SH-SY5Y (cell line): ENCODE measurements around the gene G3BP2.

ENCODE experiments used
- GATA2 ChIP-seq: IDR thresholded peaks from 2 replicates; pipeline ENCODE4 v1.6.1; 2011; ENCODE audit warnings: mild to moderate bottlenecking, low read depth, low read length
- GATA3 ChIP-seq: IDR thresholded peaks from 2 replicates; pipeline ENCODE4 v1.6.1; 2011; ENCODE audit warnings: low read depth, mild to moderate bottlenecking, low read length, moderate library complexity

Gene G3BP2

DNA sequence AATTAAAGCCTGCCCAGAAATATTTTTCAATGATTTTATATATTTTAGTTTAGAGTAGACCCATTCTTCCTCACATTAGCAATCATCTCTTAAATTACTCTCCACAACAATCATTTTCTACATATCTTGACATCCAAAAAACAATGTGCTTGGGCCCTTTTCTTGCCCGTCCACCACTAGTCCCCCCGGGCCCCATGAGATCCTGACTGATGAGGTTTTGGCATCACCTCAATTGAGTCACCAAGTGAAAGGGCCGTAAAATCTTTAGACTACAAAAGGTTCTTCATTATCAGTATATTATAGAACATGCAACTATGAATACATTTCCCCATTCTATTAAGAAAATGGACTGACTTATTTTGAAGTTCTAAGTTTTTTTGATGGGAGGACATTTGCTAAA is 38.9 kb downstream of the G3BP2 start:
- TF ChIP-seq GATA2 (no peak), GATA3 (no peak)

GRCh38 chr4:75633846-75634245 is 39.4 kb downstream of the G3BP2 start:
- TF ChIP-seq GATA2 = no peak
- no peak for TF ChIP-seq GATA3

GRCh38 chr4:75630937-75631329 is 42.3 kb downstream of the G3BP2 start:
- TF ChIP-seq GATA2 (no peak), GATA3 (no peak)

DNA sequence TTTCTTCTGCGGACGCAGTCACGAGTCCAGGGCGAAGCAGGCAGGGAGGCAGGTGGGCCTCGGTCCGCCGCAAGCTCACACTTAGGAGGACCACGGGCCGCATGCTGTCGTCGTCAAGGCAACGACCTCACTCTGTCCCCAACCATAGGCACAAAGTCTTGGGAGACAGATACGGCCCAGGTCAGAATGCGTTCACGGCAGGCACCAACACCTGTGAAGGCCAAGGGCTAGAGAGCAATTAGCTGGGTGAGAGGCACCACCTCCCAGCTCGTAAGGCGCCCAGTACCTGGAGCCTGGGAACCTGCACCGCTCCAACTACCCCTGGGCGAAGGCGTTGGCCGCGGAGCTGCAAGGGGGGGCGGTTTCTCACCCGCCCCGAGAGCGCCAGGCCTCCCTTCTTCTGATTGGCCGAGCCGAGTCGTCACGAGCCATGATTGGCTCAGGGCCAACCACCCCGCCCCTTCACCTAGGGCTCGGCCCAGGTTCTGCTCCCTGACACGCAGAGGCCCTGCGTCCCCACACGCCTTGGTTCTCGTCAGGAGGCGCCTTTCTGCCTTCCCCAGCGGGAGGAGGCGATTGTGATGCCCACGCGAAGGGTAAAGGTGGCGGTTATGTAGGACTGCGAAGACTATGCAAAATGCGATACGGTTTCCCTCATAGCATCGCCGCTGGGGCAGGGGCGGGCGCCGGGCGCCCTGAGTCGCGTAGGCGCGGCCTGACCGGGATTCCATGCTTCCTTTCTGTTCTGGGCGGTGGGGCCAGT is 42.9 kb downstream of the G3BP2 start, which contains the start of gene CDKL2:
CDKL2 (minus strand) TSS at position 355 of the 763 bp plus-strand sequence. CDS start 4,540 bp downstream, outside the sequence.
- TF ChIP-seq GATA3 (no peak), GATA2 (no peak)

DNA sequence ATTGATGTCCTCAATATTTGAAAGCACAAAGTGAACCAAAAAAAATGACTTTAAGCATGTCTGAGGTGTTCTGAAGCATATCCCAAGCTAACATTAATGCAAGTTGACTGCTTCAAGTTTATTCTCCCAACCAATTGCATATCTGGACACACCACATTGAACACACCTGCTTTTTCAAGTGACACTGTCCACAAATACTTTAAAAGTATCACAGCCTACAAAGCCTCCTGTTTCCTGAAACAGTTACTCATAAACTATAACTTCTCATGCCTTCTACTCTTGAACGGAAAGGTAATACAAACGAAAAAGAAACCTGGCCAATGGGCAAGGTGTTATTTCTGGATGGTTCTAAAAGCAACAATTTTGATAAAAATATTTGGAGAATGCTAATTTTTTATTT is 44.0 kb downstream of the G3BP2 start:
- no peak for TF ChIP-seq GATA2
- no peak for TF ChIP-seq GATA3

DNA sequence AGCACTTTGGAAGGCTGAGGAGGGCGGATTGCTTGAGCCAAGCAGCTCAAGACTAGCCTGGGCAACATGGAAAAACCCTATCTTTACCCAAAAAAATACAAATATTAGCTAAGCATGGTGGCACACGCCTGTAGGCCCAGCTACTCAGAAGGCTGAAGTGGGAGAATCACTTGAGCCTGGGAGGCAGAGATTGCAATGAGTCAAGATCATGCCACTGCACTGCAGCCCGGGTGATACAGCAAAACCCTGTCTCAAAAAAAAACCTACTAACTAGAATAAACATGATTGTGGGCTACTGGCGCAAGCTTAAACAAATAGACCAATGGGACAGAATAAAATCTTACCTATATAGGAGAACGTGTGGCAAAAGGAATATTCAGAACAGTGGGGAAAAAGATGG is 50.2 kb downstream of the G3BP2 start:
- TF ChIP-seq GATA2 (no peak), GATA3 (no peak)

GRCh38 chr4:75621715-75622114 is 51.5 kb downstream of the G3BP2 start:
- TF ChIP-seq GATA2 (no peak), GATA3 (no peak)

- TF ChIP-seq GATA2 (no peak), GATA3 (no peak)
Observed at GRCh38 chr4:75612306-75612705, 60.9 kb downstream of the G3BP2 start.

DNA sequence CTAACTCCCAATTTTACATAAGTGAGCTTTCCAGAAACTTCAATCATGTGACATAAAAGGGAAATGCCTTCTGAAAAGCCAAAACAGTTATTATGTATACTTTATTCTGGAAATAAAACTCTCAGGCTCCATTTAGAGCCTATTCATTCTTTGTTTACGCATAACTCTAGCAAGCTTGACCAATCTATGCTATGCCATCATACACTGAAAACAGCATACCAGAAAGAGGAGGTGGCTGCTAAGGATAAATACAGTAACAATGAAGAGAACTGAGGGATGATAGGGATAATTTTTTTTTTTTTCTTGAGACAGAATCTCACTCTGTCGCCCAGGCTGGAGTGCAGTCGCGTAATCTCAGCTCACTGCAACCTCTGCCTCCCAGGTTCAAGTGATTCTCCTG is 67.3 kb downstream of the G3BP2 start:
- TF ChIP-seq GATA3 (no peak), GATA2 (no peak)

DNA sequence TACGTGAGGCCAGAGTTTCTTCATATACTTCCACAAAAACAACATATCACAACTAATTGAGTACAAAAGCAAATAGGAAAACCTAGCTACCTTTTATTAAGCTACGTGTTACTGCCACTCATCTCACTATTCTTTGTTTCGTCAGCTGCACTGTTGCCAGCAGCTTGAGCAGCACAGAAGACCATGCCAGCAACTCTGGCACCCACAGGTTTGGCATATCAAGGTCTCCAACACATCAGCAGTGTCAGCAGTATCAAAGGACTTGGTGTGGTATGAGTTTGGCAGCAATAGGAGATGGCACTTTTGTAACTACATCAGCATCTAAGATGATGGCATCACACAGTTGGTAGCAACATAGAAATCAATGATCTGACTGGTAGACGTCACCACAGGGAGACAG is 73.6 kb downstream of the G3BP2 start:
- TF ChIP-seq GATA3 (no peak), GATA2 (no peak)

- TF ChIP-seq GATA3 (no peak), GATA2 (no peak)
Observed at GRCh38 chr4:75598390-75598789, 74.8 kb downstream of the G3BP2 start.

- TF ChIP-seq GATA3 = no peak
- TF ChIP-seq GATA2 = no peak
Observed at GRCh38 chr4:75596061-75596460, 77.2 kb downstream of the G3BP2 start.

- TF ChIP-seq GATA2 (no peak), GATA3 (no peak)
Observed at GRCh38 chr4:75593393-75593792, 79.8 kb downstream of the G3BP2 start.
